Thoracic aorta (tissue), 2 donors: ENCODE measurements around the gene KIF1A. TPM values are rescaled to one million over a fixed set of nuclear protein-coding genes. Genes with fewer than 3 reads are reported as not detected.

Source experiments
- ATAC-seq: fragments of 150-250 bp; one replicate; pipeline ENCODE4 v1.8.0; 2017; ENCODE audit warnings: low read depth; ENCODE audit not compliant: insufficient number of reproducible peaks, low FRiP score
- DNase-seq: peaks from one replicate; pipeline ENCODE4 v3.0.0-alpha.2; 2020; ENCODE audit warnings: low spot score
- H3K27ac ChIP-seq, 2 donors: fragments of 200-600 bp; sonication (generic); 1 replicate in 1 of 2; 2 replicates in 1 of 2; pipeline ENCODE4 v1.5.1; 2016; ENCODE audit warnings: mild to moderate bottlenecking in 2 of 2, moderate library complexity in 2 of 2
- H3K27me3 ChIP-seq: fragments of 200-600 bp; sonication (generic); replicated peaks from 2 replicates; pipeline ENCODE4 v1.6.0; 2016; ENCODE audit warnings: mild to moderate bottlenecking; ENCODE audit not compliant: insufficient read depth
- H3K36me3 ChIP-seq: fragments of 200-600 bp; sonication (generic); one replicate; pipeline ENCODE4 v1.5.1; 2016
- H3K4me1 ChIP-seq, 2 donors: fragments of 200-600 bp; sonication (generic); 1 replicate in 1 of 2; 2 replicates in 1 of 2; pipeline versions ENCODE4 v1.5.1 to v1.6.0; 2016; ENCODE audit warnings: low read depth in 2 of 2, mild to moderate bottlenecking in 1 of 2; ENCODE audit not compliant: control insufficient read depth in 1 of 2
- H3K4me3 ChIP-seq: fragments of 200-600 bp; sonication (generic); 2 replicates; pipeline ENCODE4 v1.5.1; 2016; ENCODE audit warnings: mild to moderate bottlenecking
- H3K9me3 ChIP-seq: fragments of 200-600 bp; sonication (generic); 2 replicates; pipeline ENCODE4 v1.5.1; 2016
- total RNA-seq, 2 donors: library from RNA; depleted of rRNA; stranded (reverse); fragments of >200 nt; gene quantifications; one replicate each; pipeline versions ENCODE4 v1.1.0 to v1.2.3, GENCODE V29; 2016
- TF ChIP-seq, protein P1 (sequence below): fragments of 200-600 bp; sonication (generic); IDR thresholded peaks from one replicate; pipeline ENCODE4 v1.5.1; 2019; ENCODE audit warnings: antibody characterized with exemption

The KIF1A gene
- total RNA-seq, 2 donors from 2014 or later, result 0.92 TPM; not detected in 1

GRCh38 chr2:240745962-240746361 is 74.1 kb downstream of the KIF1A start:
- Histone ChIP-seq H3K27ac (no peak overlapping the region), H3K4me1 (no peaks in the 10 kb centered on the region), H3K27me3 (no peaks in the 10 kb centered on the region), H3K9me3 (no peaks in the 10 kb centered on the region), H3K36me3 (no peaks in the 10 kb centered on the region), H3K4me3 (no peak overlapping the region)
- TF ChIP-seq, protein P1, sequence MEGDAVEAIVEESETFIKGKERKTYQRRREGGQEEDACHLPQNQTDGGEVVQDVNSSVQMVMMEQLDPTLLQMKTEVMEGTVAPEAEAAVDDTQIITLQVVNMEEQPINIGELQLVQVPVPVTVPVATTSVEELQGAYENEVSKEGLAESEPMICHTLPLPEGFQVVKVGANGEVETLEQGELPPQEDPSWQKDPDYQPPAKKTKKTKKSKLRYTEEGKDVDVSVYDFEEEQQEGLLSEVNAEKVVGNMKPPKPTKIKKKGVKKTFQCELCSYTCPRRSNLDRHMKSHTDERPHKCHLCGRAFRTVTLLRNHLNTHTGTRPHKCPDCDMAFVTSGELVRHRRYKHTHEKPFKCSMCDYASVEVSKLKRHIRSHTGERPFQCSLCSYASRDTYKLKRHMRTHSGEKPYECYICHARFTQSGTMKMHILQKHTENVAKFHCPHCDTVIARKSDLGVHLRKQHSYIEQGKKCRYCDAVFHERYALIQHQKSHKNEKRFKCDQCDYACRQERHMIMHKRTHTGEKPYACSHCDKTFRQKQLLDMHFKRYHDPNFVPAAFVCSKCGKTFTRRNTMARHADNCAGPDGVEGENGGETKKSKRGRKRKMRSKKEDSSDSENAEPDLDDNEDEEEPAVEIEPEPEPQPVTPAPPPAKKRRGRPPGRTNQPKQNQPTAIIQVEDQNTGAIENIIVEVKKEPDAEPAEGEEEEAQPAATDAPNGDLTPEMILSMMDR, result no peak
- ATAC-seq (no peak), DNase-seq (no peak)

DNA sequence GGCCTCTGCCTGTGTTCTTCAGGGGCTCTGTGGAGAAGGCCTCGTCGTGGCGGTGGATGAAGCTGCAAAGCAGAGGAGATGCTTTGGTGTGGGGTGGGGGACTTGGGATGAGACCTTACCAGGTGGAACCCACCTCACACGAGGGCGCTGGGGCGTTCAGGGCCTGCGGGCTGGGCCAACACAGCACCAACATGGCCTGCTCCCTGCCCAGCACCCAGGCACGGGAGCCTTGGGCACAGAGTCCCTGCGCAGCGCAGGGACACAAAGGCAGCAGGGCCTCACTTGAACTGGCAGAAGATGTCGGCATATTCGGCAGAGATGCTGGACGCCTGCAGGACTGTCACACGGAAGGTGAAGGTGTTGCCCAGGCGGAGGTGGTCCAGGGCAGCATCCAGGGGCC is 74.6 kb downstream of the KIF1A start:
- no peak overlapping the region for H3K27ac ChIP-seq
- no peak overlapping the region for H3K4me3 ChIP-seq
- H3K4me1 ChIP-seq, result no peaks in the 10 kb centered on the region
- no peak for ATAC-seq
- H3K9me3 ChIP-seq, result no peaks in the 10 kb centered on the region
- no peak for DNase-seq
- no peaks in the 10 kb centered on the region for H3K27me3 ChIP-seq
- TF ChIP-seq, protein P1, result no peak
- no peaks in the 10 kb centered on the region for H3K36me3 ChIP-seq

DNA sequence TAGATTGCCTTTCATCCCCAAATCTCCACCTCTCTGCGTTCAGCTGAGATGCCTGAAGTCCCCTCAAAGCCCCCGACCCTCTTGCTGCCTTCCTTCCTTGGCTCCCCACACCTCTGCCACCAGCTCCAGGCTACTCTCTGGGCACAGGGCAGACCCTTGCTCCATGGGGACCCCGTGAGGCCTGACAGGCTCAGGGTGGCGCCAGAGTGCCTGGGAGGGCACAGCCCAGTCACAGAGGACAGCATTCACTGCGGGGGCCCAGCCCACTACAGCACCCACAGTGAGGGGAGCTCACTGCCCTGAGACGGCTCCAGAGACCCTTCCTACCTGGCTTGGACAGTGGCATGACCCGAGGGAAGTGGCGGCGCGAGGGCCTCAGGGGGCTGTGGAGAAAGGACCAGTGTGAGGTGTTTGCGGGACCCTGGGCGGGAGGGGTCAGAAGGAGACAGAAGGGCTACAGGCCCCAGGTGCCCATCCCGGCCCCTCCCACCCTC is 77.4 kb downstream of the KIF1A start:
- TF ChIP-seq, protein P1, result no peak
- no peaks in the 10 kb centered on the region for H3K9me3 ChIP-seq
- DNase-seq, result no peak
- no peaks in the 10 kb centered on the region for H3K27me3 ChIP-seq
- no peak for ATAC-seq
- H3K4me1 ChIP-seq, result no peaks in the 10 kb centered on the region
- no peak overlapping the region for H3K4me3 ChIP-seq
- H3K36me3 ChIP-seq, result no peaks in the 10 kb centered on the region
- H3K27ac ChIP-seq, result no peak overlapping the region

DNA sequence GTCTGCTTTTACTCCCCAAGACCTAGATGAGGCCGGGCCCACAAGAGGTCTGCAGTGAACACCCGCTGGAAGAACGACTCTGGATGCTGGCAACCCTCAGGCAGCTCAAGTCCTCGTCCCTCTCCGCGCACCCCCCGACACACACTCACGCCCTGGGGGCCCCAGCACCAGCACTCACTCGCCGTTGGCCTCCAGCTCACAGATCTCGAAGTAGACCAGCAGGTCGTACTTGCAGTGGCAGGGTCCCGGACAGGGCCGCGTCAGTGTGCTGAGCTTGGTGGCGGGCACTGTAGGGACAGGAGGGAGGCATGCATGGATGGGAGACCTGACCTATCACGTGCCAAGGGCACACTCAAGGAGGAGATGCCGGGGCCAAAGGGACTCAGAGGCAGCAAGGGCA is 78.9 kb downstream of the KIF1A start:
- Histone ChIP-seq H3K36me3 (no peaks in the 10 kb centered on the region), H3K4me3 (no peak overlapping the region), H3K27me3 (no peaks in the 10 kb centered on the region), H3K4me1 (no peaks in the 10 kb centered on the region), H3K27ac (no peak overlapping the region), H3K9me3 (no peaks in the 10 kb centered on the region)
- ATAC-seq (no peak), DNase-seq (no peak)
- TF ChIP-seq, protein P1, result no peak

DNA sequence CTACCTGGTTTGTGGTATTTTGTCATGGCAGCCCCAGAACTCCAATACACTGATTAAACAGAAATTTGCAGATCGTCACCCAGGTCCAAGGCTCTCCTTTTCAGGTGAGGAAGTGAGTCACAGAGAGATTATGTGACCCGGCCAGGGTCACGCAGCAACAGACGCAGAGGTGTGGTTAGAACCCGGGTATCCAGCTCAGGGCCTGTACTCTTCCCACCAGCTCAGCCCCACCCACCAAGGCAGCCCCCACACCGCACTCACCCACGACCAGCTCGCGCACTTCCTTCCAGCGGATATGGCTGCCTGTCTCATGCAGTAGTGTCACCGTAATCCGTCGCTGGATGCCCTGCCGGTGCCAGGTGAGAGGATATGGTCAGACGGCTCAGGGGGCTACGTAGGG is 80.2 kb downstream of the KIF1A start:
- ATAC-seq (no peak), DNase-seq (no peak)
- Histone ChIP-seq H3K9me3 (no peaks in the 10 kb centered on the region), H3K27ac (no peak overlapping the region), H3K4me3 (no peak overlapping the region), H3K4me1 (no peaks in the 10 kb centered on the region), H3K27me3 (no peaks in the 10 kb centered on the region), H3K36me3 (no peaks in the 10 kb centered on the region)
- TF ChIP-seq, protein P1, result no peak
